Activated T-cell treated with anti-CD3 and anti-CD28 coated beads, Interleukin-2, amount 50 U/mL, for 48 hours (primary cell): ENCODE measurements around the gene BBS9.

ENCODE experiments used
- DNase-seq, 2 experiments: peaks; one replicate each; pipeline ENCODE4 v3.0.0-alpha.2; 2020

The BBS9 gene

DNA sequence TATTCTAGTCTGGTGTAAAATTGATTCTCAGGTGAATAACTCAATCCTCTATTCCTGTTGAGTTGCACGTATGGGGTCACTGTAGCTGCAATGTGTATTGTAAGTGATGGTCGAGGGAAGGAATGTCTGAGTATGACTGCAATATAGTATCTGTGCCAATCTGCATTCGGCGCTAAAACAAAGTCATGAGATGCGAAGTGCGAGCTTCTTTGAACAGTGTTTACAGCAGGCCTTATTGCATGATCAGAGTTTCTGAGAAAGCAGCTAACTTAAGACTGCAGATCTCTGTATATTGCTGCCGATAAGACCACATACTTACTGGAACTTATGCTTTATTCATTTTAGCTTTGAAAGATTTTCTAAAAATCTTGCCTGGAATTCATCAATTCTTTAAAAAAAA lies 434.3 kb downstream of the BBS9 start:
- no peak for DNase-seq

- DNase-seq = no peak
These were observed 448.8 kb downstream of the BBS9 start for GRCh38 chr7:33578166-33578565.

DNA sequence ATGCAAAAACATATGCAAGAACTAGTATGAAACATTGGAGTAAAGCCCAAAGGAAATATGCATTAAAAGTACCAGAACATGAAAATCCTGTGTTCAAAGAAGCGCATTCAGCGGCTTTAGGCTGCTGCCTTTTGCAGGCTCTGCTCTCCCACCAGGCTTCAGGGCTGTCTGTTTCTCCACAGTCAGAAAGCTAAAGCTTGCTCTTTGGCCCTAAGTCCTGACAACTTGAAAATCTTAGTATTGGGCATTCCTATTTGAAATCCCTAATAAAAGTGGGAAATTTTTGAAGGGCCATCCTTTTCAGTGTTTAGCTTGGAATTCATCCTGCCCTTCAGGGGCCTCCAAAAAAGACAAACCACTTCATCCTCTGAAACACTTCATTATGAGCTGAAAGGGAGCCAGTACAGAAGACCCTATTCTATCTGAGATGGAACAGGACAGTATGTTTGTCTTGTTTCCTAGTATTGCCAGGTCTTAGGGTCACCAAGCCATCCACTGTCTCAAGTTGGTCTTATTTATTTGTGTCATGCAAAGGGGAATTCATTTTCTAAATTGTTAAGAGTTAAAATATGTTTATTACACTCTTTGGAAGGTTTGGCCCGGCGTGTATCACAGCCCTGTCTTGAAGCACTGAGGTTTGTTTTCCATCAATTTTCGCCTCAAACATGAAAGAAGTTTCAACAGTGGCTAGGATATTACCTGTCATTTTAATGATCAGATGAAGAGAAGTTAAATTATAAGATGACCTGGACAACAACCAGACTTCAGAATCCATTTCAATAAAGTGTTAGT lies 449.7 kb downstream of the BBS9 start:
- DNase-seq = no peak

DNA sequence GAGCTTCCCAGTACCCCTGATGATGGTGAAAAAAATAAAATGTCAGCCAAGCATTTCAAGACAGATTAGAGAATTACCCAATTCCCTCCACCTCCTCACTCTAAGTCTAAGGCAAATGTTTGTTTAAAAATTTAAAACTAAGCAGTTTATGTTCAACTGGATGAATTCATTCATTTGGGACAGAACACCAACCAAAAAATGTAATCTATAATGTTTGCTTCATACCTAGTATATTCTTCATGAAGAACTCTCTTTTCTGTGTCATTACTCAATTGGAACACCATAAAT lies 450.3 kb downstream of the BBS9 start:
- DNase-seq = no peak

DNA sequence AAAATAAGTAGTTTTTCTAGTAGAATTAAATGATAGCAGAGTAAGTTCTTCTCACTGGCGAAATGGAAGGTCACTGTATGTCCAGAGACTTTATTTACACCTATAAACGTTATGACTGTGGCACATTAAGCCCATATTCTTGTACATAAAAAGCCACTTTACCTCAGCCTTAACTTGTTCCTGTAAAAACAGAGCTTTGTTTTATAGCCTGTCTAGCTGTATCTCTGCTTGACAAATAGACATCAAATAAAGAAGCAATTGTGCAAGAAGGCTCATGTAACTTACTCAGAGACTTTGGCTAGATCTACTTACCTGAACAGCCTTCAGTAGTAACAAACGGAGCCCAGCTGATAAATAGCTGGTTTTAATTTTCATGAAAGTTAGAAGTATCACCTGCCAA lies 451.9 kb downstream of the BBS9 start:
- DNase-seq = no peak

DNA sequence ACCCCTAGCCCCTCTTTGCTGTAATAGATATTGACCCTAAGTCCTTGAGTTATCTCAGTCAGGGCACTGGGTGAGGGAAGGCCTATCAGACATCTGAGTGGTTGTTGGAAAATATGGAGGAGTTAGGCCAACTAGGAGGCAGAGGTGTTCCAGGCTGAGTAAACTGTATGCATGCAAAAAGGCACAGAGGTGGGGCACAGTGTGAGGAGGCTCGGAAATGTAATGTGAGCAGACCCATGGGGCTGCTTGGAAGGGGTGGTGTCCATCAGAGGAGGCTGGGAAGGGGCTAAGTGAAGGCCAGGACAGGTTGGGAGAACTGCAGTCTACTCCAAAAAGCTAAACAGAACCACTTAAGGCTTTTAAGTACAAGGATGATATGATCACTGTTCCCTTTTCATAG lies 452.7 kb downstream of the BBS9 start:
- no peak for DNase-seq

- no peak for DNase-seq
These were observed 453.2 kb downstream of the BBS9 start for GRCh38 chr7:33582533-33582932.

- DNase-seq = no peak
These were observed 460.5 kb downstream of the BBS9 start for GRCh38 chr7:33589911-33590310.

DNA sequence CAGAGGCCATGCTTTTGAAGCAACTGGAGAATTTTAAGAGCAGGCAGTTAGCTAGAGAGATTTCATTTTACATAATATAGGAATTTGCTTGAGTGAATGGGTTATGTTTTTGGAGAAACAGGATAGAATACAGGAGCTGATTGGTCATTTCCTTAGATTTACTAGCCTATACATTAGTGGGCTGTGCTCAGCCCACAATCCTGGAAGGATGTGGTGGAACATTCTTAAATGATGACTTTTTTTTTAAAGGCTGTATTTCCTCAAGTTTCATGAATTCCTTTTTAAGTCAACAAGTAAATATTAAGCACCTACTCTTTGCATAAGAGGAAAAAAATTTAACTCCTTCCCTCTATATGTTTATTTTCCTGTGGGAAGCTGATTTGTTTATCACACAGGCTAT lies 461.6 kb downstream of the BBS9 start:
- no peak for DNase-seq

DNA sequence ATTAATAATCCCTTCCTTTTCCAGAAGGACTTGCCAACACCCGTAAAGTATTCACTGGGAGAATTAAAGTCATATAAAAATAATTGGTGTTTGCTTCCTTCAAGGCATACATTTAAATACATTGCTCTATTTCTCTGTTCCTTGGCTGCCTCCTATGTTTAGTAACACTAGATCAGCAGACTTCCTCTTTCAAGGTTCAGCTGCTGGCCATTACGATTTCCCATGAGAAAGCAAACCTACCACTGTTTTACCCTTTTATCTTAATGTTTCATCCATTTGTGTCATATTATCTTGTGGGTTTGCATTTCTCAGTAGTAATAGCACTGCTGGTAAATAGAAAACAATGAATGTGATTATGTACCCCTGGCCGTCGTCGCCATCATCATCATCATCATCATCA lies 462.1 kb downstream of the BBS9 start:
- no peak for DNase-seq

GRCh38 chr7:33592718-33593117 lies 463.4 kb downstream of the BBS9 start:
- no peak for DNase-seq

- no peak for DNase-seq
These were observed 464.2 kb downstream of the BBS9 start for GRCh38 chr7:33593611-33594010.

DNA sequence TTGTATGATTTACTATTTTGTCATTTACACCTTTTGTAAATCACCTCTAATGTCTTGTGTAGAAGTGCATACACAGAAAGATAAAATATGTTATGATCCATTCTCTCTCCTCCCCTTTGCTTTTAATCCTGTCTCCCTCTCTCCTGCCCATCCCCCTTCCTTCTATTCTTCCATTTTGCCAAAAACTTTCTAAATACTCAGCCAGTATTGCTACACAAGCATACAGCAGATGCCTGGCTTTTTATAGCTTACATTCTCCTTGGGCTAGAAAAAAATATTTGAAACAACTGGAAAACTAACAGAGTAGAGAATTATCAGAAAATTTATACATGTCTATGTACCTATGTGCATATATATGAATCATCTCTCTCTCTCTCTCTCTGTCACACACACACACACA lies 467.3 kb downstream of the BBS9 start:
- DNase-seq = no peak

- DNase-seq = no peak
These were observed 467.8 kb downstream of the BBS9 start for GRCh38 chr7:33597181-33597580.

DNA sequence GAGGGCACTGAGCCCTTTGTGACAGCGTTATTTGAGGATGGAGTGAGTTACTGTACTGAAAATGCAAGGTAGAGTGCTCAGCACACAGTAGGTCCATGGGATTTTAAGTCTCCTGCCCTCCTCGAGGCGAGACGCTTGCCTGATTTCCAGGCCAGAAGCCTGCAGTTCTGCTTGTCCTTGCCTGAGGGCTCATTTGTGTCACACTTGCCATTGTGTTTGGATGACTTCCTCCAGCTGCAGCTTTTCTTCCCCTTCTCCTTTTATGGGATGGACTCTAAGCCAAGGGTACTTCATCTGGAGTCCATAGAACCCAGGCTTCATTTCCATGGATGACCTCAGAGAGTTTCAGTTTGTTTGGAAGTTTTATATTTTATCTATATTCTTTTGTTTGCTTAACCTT lies 471.7 kb downstream of the BBS9 start:
- no peak for DNase-seq

DNA sequence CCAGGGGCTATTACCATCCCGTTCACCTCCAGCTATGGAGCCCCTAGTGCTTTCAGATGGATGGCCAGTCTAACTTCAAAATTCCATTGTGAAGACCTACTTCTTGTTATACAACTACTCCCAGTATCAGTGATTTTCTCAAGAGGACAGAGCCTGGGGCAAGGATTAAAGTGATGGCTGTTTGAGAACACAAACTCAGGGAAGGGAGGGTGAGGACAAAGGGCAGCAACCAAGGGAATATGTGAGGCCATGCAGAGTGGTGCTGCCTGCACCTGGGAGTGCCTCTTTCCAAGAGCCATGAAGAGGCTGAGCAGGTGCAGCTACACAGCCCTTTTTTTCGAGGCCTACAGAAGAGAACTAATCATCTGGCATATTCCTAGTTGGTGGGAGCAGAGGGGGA lies 472.5 kb downstream of the BBS9 start:
- DNase-seq = no peak

DNA sequence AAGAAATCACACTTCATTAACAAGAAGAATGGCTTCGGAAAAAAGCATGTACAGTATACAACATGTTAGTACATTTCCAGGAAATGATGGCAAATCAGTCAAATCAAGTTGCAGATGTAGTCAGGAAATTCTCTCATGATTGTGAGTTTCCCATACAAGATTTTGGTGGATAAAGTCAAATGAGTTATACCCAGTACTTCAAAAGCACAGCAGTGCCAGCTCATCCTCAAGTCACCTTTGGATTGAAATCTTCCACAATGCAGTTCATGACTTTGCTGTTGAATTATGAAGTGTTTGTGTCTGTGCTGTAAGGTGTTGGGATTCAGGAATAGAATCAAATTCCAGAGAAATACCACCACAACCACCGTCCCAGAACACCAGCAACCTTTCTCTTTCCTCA lies 474.7 kb downstream of the BBS9 start:
- no peak for DNase-seq

DNA sequence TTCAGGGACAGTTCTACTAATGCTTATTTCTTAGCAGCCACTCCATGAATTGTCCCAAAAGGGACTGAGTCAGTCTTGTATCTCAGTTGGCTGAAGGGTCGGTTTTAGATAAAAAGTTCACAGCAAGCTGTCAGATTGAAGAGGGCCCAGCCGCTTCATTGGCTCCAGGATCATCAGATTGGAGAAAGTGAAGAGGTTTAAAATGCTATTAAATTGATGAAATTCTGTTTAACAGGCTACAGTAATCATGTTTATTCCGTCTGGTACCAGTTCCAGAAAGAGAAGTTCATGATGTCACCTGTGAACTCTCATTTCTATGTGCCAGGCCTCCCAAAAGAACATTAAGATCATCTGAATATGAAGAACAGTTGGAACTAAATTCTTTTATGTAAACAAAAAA lies 481.6 kb downstream of the BBS9 start:
- DNase-seq = no peak

DNA sequence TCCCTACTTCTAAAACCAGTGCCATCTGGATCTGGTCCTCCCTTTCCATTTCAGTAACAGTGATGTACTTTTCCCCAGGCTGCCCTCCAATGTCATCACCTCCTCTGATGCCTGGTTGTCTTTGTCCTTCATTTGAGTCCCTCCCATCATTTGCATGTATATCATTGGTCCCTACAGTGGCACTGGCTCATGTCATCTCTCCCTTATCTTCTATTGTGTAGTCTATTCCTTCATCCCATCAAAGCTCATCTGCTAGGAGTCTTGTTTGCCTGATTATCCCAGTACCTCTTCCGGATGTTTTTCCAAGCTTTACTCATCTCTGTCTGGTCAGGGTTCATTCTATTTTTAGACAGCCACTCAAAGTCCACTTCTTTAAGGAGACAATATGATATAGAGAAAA lies 483.1 kb downstream of the BBS9 start:
- DNase-seq = no peak

- DNase-seq = no peak
These were observed 485.2 kb downstream of the BBS9 start for GRCh38 chr7:33614357-33615117.

DNA sequence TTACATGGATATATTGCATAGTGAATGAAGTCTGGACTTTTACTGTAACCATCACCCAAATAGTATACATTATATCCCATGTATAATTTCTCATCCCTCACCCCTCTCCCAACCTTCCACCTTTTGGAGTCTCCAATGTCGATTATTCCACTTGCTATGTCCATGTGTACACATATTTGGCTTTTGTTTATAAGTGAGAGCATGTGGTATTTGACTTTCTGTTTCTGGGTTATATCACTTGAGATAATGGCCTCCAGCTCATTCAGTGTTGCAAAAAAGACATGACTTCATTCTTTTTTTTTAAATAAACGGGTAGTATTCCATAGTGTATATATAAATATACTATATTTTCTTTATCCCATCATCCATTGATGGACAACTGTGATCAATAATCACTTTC lies 487.4 kb downstream of the BBS9 start:
- no peak for DNase-seq

DNA sequence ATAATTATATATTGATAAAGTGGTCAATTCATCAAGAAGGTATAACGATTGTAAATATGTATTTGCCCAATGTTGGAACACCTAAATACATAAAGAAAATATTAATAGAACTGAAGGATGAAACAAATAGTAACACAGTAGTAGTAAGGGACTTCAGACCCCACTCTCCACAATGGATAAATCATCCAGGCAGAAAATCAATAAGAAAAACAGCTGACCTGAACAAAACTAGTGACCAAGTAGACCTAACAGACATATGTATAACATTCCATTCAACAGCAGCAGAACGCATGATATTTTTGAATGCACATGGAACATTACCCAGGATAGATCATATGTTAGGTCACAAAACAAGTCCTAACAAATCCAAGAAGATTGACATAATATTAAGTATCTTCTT lies 489.9 kb downstream of the BBS9 start:
- DNase-seq = no peak

- DNase-seq = no peak
These were observed 493.9 kb downstream of the BBS9 start for GRCh38 chr7:33623267-33623666.

DNA sequence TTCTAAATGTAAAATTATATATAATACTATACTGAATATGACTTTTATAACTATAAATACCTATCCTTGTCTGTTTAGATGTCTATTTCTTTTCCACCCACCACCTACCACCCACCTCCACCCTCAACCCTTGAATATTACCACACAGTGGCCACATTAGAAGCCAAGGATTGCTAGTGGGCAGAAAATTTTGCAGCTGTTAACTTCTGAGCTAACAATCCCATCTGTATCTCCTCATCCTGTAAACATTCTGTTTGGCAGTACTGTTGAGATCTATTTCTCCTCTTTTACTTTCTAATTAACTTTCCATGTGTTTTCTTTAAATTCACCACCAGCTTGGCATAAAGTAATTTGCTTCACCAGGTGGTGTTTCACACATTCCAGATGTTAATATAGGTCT lies 494.9 kb downstream of the BBS9 start:
- DNase-seq = no peak

GRCh38 chr7:33626869-33627268 lies 497.5 kb downstream of the BBS9 start:
- no peak for DNase-seq
